ENCODE measurements around the gene CIT. TPM values are rescaled to one million over a fixed set of nuclear protein-coding genes. Genes with fewer than 3 reads are reported as not detected.

The CIT gene
- total and polyA plus RNA-seq, 2 donors (not counting 1 experiment from before 2014, with no cell fraction given) = 6.8 to 25.4 TPM

- TF ChIP-seq CTCF (conservative IDR thresholded peaks at IDR 0.05 in 1 of 2, IDR thresholded peaks at IDR 0.05 in 1 of 2; ENCODE audit: low read depth in 1 of 2, low read length in 2 of 2) = no peak
- no peak for TF ChIP-seq EZH2 (IDR thresholded peaks at IDR 0.05; ENCODE audit: low read length, missing control alignments)
- no peak for DNase-seq (ENCODE audit: low read depth in 2 of 2)
- Histone ChIP-seq H2AFZ (ENCODE audit: low read length) (no peak overlapping the region), H3K36me3 (ENCODE audit: control insufficient read depth, insufficient read depth, low read length) (peaks cover 3% of the 10 kb centered on the region), H3K9me3 (ENCODE audit: control insufficient read depth, insufficient read depth, low read depth, low read length) (no peaks in the 10 kb centered on the region), H3K9ac (ENCODE audit: insufficient read depth, low read length) (no peak overlapping the region), H3K27ac (ENCODE audit: insufficient read depth, low read length) (no peak overlapping the region), H3K4me2 (ENCODE audit: extremely low read depth, insufficient read depth, low read length) (no peak overlapping the region), H3K27me3 (ENCODE audit: control insufficient read depth, insufficient read depth, low read length) (no peaks in the 10 kb centered on the region), H3K79me2 (ENCODE audit: control insufficient read depth, insufficient read depth, low read length) (no peaks in the 10 kb centered on the region), H3K4me1 (ENCODE audit: control insufficient read depth, extremely low read depth, insufficient read depth, low read length) (peaks cover 2% of the 10 kb centered on the region), H4K20me1 (ENCODE audit: control insufficient read depth, extremely low read depth, insufficient read depth, low read length) (no peaks in the 10 kb centered on the region), H3K4me3 (replicated peaks in 1 of 4; ENCODE audit: control extremely low read depth in 1 of 4, insufficient read depth in 1 of 4, low read depth in 3 of 4, low read length in 4 of 4) (no peak overlapping the region)
These were observed 93.3 kb downstream of the CIT start for GRCh38 chr12:119783787-119784186.

GRCh38 chr12:119781804-119782203, 95.3 kb downstream of the CIT start:
- no peak for DNase-seq (ENCODE audit: low read depth in 2 of 2)
- Histone ChIP-seq H3K36me3 (ENCODE audit: control insufficient read depth, insufficient read depth, low read length) (peaks cover 3% of the 10 kb centered on the region), H3K27ac (ENCODE audit: insufficient read depth, low read length) (no peak overlapping the region), H3K4me3 (replicated peaks in 1 of 4; ENCODE audit: control extremely low read depth in 1 of 4, insufficient read depth in 1 of 4, low read depth in 3 of 4, low read length in 4 of 4) (no peak overlapping the region), H3K4me2 (ENCODE audit: extremely low read depth, insufficient read depth, low read length) (no peak overlapping the region), H3K4me1 (ENCODE audit: control insufficient read depth, extremely low read depth, insufficient read depth, low read length) (peaks cover 2% of the 10 kb centered on the region), H3K9me3 (ENCODE audit: control insufficient read depth, insufficient read depth, low read depth, low read length) (no peaks in the 10 kb centered on the region), H3K27me3 (ENCODE audit: control insufficient read depth, insufficient read depth, low read length) (no peaks in the 10 kb centered on the region), H3K79me2 (ENCODE audit: control insufficient read depth, insufficient read depth, low read length) (no peaks in the 10 kb centered on the region), H2AFZ (ENCODE audit: low read length) (no peak overlapping the region), H3K9ac (ENCODE audit: insufficient read depth, low read length) (no peak overlapping the region), H4K20me1 (ENCODE audit: control insufficient read depth, extremely low read depth, insufficient read depth, low read length) (no peaks in the 10 kb centered on the region)
- TF ChIP-seq CTCF (conservative IDR thresholded peaks at IDR 0.05 in 1 of 2, IDR thresholded peaks at IDR 0.05 in 1 of 2; ENCODE audit: low read depth in 1 of 2, low read length in 2 of 2) (no peak), EZH2 (IDR thresholded peaks at IDR 0.05; ENCODE audit: low read length, missing control alignments) (no peak)

- H2AFZ ChIP-seq (ENCODE audit: low read length) = peak overlapping the region; percentile 78
- TF ChIP-seq EZH2 (IDR thresholded peaks at IDR 0.05; ENCODE audit: low read length, missing control alignments) = no peak
- TF ChIP-seq CTCF (conservative IDR thresholded peaks at IDR 0.05 in 1 of 2, IDR thresholded peaks at IDR 0.05 in 1 of 2; ENCODE audit: low read depth in 1 of 2, low read length in 2 of 2) = peak; percentile 91 to 94
- H3K79me2 ChIP-seq (ENCODE audit: control insufficient read depth, insufficient read depth, low read length) = no peaks in the 10 kb centered on the region
- H3K4me1 ChIP-seq (ENCODE audit: control insufficient read depth, extremely low read depth, insufficient read depth, low read length) = peaks cover 2% of the 10 kb centered on the region
- no peaks in the 10 kb centered on the region for H4K20me1 ChIP-seq (ENCODE audit: control insufficient read depth, extremely low read depth, insufficient read depth, low read length)
- H3K36me3 ChIP-seq (ENCODE audit: control insufficient read depth, insufficient read depth, low read length) = peaks cover 5% of the 10 kb centered on the region
- DNase-seq (ENCODE audit: low read depth in 2 of 2) = peak; percentile 46 to 58
- H3K4me2 ChIP-seq (ENCODE audit: extremely low read depth, insufficient read depth, low read length) = peak overlapping the region; percentile 64
- H3K9me3 ChIP-seq (ENCODE audit: control insufficient read depth, insufficient read depth, low read depth, low read length) = no peaks in the 10 kb centered on the region
- no peak overlapping the region for H3K9ac ChIP-seq (ENCODE audit: insufficient read depth, low read length)
- H3K27me3 ChIP-seq (ENCODE audit: control insufficient read depth, insufficient read depth, low read length) = no peaks in the 10 kb centered on the region
- H3K27ac ChIP-seq (ENCODE audit: insufficient read depth, low read length) = no peak overlapping the region
- H3K4me3 ChIP-seq (replicated peaks in 1 of 4; ENCODE audit: control extremely low read depth in 1 of 4, insufficient read depth in 1 of 4, low read depth in 3 of 4, low read length in 4 of 4) = peak overlapping the region in 1 of 4 experiments; percentile 40
These were observed 96.2 kb downstream of the CIT start for GRCh38 chr12:119780786-119781434.

Measured in fibroblast of lung (primary cell).